Astrocyte of the cerebellum (primary cell): Measurements from ENCODE around the gene STRN4.

Source experiments
- DNase-seq: peaks from one replicate; pipeline ENCODE4 v3.0.0-alpha.2; 2011; ENCODE audit warnings: low read depth
- H3K4me3 ChIP-seq: 2 replicates; pipeline ENCODE4 v1.5.1; 2011; ENCODE audit warnings: mild to moderate bottlenecking, low read depth, low read length, moderate library complexity
- in situ Hi-C: cut with HindIII; loops from 2 replicates; pipeline ENCODE4 v1.10.0; 2017; ENCODE audit warnings: low sequenced_read_pairs
- TF ChIP-seq, protein P1 (sequence below): IDR thresholded peaks from 2 replicates; pipeline ENCODE4 v1.5.1; 2012; ENCODE audit warnings: low read length, low read depth, moderate library complexity, mild to moderate bottlenecking; ENCODE audit errors: missing control alignments

The STRN4 gene

GRCh38 chr19:46722421-46723022, 23.7 kb downstream of the STRN4 start:
- TF ChIP-seq, protein P1, sequence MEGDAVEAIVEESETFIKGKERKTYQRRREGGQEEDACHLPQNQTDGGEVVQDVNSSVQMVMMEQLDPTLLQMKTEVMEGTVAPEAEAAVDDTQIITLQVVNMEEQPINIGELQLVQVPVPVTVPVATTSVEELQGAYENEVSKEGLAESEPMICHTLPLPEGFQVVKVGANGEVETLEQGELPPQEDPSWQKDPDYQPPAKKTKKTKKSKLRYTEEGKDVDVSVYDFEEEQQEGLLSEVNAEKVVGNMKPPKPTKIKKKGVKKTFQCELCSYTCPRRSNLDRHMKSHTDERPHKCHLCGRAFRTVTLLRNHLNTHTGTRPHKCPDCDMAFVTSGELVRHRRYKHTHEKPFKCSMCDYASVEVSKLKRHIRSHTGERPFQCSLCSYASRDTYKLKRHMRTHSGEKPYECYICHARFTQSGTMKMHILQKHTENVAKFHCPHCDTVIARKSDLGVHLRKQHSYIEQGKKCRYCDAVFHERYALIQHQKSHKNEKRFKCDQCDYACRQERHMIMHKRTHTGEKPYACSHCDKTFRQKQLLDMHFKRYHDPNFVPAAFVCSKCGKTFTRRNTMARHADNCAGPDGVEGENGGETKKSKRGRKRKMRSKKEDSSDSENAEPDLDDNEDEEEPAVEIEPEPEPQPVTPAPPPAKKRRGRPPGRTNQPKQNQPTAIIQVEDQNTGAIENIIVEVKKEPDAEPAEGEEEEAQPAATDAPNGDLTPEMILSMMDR = no peak
- in situ Hi-C loops = no loop called here
- DNase-seq = no peak
- H3K4me3 ChIP-seq = no peak overlapping the region

GRCh38 chr19:46722004-46722380, 24.3 kb downstream of the STRN4 start:
- TF ChIP-seq, protein P1 = no peak

GRCh38 chr19:46721269-46722003, 24.8 kb downstream of the STRN4 start:
- H3K4me3 ChIP-seq = no peak overlapping the region
- in situ Hi-C loops = no loop called here
- no peak for DNase-seq
- TF ChIP-seq, protein P1 = no peak

More at GRCh38 chr19:46722004-46722380, 24.3 kb downstream of the STRN4 start:
- DNase-seq = no peak
- in situ Hi-C loops = no loop called here
- no peak overlapping the region for H3K4me3 ChIP-seq

DNA sequence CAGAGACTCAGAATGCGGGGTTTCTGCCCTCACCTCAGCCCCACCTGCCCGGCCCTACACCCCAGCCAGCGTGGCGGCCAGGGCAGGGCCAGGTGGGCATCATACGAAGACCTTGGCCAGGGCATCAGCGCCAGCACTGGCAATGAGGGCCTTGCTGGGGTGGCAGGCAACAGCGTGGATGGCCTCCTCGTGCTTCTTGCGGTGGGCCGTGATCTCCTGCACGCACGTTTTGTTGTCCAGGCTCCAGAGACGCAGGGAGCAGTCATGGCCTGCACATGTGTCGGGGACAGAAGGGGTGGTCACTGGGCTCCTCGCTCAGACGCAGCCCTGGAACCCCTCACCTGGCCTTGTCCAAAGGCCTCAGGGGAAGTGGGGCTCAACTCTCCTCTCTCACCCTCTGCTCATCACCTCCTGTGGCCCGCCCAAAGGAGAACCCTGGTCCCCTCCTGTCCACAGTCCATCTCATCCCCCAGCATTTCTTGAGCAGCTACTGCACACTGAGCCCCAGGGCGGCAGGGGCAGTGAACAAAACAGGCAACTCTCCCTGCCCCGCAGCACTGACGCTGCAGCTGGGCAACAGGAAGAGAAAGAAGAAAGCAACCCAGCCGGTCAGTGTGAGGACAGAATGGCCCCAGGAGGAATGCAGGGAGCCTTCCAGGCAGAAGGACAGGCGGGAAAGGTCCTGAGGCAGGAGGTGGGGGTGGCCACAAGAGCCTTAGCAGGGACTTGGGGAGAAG, 25.6 kb downstream of the STRN4 start:
- DNase-seq = no peak
- TF ChIP-seq, protein P1 = no peak
- in situ Hi-C loops = no loop called here
- no peak overlapping the region for H3K4me3 ChIP-seq

- in situ Hi-C loops = no loop called here
- TF ChIP-seq, protein P1 = no peak
- DNase-seq = no peak
- H3K4me3 ChIP-seq = no peak overlapping the region
Observed at GRCh38 chr19:46719629-46720502, 26.4 kb downstream of the STRN4 start.
